SIG-M5 (cell line): ENCODE results near the gene DRAP1.
"Not testable (repeated sequence)": the region's sequence is repeated elsewhere in the genome, so short reads cannot be mapped to it uniquely, and the experiment has no call there.

Source experiments
- DNase-seq: peaks from one replicate; lab custom pipeline; 2025; lab: John Stamatoyannopoulos, UW

DRAP1 gene

DNA sequence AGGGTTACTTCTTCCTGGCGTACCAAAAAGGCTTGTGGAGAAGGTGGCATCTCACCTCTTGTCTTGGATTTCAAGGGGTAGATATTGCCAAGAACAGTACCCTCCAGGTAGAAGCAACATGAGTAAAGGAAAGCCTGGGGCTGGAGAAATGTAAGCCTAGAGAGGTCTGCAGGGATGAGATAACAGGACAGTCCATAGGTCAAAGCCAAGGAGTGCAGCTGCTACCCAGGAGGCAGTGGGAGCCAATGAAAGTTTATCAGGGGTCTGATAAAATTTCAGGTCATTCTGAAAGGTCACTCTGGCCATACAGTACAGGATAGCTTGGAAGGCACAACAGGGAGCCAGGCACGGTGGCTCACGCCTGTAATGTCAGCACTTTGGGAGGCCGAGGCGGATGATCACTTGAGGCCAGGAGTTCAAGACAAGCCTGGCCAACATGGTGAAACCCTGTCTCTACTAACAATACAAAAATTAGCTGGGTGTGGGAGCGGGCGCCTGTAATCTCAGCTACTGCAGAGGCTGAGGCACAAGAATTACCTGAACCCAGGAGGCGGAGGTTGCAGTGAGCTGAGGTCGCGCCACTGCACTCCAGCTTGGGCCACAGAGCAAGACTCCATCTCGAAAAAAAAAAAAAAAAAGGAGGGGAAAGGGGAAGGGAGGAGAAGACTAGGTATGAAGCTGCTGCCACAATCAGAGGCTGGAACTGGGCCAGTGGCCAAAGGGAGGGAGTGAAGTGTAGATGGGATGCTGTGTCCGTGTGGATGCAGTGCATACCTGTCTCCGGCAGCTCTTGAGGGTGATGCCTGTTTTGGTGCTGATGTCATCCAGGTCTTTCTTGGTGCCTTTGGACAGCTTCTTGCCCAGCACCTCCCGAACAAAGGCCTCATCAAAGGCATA lies 32.2 kb upstream of the DRAP1 start:
- DNase-seq = no peak

- DNase-seq = no peak
Observed at GRCh38 chr11:65887723-65888162, 31.5 kb upstream of the DRAP1 start.

DNA sequence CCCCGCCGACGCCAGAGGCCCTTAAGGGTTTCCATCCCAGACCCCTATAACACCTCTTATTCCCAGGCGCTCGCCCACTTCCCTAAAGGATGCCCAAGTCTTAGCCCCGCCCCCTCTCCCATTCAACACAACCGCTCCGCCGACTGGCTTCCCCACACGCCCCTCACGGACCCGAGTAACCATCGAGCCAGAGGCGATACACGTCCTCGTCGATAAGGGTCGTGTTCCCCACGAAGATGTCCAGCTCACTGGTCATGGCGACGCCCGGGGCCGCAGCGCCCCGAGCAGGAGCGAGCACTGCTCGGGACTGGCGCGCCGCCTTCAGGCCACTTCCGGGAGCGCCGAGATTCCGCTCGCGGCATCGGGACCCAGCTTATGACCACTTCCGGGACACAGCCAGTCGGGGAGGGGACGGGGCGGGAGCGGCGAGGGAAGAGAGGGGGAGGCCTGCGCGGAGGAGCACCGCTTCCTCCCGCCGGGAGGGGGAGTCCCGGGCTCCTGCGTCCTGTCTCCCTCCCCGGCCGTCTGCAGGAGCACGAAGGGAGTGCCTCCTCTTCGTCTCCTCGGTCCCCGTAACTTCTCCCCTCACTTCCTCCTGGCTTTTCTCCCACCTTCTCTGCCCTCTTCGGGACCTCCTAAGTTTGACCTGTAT lies 30.9 kb upstream of the DRAP1 start, which contains the start of gene FIBP:
Gene FIBP, minus strand, starts transcription at position 309 of the 652 bp plus-strand sequence. Its CDS starts 53 bp downstream, at position 256.
- DNase-seq = peak; percentile 71

DNA sequence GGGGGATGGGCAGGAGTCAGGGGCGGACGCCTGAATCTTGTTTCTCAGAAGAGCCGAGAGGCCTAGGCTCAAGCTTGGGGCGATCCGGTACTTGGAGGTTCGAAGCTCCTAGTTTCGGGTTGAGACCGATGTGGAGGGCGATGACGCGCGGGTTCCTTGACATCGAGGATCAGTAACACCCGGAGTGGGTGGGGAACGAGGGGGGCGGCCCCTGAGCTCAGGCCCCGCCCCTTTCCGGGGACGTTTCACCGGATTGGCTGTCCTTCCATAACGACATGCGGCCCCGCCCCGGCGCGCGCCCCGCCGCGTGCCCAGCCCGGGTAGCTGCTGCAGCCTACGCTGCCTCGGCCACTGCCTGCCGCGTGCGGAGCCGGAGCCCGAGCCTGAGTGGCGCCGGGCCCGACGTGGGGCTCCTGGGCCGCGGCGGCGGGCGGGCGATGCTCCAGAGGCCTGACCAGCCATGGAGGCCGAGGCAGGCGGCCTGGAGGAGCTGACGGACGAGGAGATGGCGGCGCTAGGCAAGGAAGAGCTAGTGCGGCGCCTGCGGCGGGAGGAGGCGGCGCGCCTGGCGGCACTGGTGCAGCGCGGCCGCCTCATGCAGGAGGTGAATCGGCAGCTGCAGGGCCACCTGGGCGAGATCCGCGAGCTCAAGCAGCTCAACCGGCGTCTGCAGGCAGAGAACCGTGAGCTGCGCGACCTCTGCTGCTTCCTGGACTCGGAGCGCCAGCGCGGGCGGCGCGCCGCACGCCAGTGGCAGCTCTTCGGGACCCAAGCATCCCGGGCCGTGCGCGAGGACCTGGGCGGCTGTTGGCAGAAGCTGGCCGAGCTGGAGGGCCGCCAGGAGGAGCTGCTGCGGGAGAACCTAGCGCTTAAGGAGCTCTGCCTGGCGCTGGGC lies 28.7 kb upstream of the DRAP1 start, which contains the start of gene CCDC85B:
Gene CCDC85B, plus strand, starts transcription at position 350 of the 895 bp plus-strand sequence. Its CDS starts 111 bp downstream, at position 461.
- peak; percentile 52 for DNase-seq

DNA sequence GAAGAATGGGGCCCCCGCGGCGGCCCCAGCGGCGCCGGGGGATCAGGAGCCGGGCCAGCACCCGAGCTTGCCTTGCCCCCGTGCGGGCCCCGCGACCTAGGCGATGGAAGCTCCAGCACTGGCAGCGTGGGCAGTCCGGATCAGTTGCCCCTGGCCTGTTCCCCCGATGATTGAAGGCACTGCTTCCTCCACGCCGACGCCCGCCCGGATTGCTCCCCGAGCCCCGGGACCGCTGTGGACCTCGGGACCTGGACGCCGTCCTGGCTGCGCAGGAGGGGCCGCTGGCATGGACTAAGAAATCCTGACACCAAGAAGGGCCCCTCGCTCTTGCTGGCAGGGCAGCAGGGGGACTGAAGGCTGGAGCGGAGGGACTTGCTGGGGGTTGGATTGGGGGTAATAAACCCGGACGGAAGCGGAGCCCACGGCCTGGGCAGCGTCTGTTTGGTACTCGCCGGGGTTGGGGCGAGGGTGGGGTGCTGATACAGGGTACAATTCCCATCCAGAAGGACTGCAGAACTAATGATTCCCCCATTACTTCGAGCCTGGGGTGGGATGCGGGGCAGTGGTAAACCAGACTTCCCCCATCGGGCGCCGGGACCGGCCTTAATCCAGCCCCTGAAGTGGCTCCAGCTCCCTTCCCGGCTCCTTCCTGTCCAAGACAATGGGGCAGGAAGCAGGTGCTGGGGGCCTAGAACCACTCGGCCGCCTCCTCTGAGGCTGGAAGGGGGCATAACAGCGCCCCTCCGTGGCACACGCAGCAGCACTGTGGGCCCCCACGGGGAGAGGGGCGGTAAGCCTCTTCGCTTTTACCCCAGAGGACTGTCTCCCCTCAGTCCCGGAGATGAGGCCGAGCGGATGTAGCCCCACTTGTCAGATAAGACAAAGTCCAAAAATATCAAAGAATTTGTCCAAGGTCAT lies 27.7 kb upstream of the DRAP1 start:
- DNase-seq = no peak

DNA sequence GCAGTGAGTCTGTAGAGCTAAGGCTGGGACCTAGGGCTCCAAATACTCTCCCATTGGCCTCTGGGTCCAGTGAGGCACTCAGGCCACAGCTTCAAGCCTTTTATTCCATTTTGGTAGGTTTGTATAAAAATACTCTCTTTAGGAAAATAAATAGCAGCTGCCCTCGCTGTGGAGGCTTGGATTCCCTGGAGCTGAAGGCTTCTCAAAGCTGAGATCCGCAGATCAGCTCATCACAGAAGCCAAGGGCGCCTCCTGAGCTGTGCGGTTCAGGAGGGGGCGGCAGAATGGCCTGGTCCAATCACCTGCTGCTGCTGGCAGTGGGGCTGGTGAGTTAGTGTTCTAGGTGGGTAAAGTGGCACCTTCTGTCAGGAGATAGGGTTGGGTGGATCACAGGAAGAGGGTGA lies 27.1 kb upstream of the DRAP1 start:
- not testable (repeated sequence) for DNase-seq

- DNase-seq = no peak
Observed at GRCh38 chr11:65892661-65893317, 26.4 kb upstream of the DRAP1 start.

GRCh38 chr11:65894034-65894591 lies 25.1 kb upstream of the DRAP1 start:
- no peak for DNase-seq

- DNase-seq = no peak
Observed at GRCh38 chr11:65895482-65895981, 23.7 kb upstream of the DRAP1 start.

GRCh38 chr11:65896034-65896999 lies 22.9 kb upstream of the DRAP1 start:
- DNase-seq = no peak

DNA sequence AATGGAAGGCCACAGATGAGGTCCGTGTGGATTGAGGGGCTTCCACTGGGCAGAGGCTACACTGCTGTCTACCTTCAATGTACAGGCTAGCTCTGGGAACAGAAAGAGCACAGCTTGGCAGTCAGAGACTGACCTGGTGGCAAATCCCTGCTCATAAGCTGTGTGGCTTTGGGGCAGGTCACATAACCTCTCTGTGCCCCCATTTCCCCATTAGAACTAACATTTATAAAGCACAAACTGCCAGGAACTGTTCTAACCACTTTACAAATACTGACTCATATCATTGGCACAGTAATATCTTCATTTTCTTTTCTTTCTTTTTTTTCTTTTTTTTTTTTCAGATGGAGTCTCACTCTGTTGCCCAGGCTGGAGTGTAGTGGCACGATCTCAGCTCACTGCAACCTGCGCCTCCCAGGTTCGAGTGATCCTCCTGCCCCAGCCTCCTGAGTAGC lies 22.2 kb upstream of the DRAP1 start:
- DNase-seq = no peak

DNA sequence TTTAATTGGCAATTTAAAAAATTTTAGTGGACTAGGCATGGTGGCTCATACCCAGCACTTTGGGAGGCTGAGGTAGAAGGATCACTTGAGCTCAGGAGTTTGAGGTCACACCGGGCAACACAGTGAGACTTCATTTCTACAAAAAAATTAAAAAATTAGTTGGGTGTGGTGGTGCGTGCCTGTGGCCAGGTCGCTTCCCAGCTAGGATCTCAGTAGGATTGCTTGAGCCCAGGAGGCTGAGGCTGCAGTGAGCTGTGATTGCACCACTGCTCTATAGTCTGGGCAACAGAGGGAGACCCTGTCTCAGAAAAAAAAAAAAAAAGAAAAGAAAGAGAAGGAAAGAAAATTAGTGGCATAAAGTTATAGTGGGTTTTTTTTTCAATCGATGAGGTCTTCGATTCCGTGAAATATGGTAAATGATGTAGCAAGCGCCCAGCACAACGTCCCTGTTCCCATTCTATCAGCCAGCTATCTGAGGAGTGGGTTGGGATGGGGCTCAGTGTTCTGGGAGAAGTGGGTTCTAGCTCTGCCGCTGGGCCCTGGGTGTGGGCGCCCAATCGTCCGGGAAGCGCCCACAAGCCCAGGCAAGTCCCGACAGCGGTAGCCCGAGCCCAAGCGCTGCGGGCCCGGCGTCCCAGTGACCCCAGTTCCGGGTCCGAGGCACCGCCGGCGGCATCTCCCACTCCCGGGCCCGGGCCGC lies 20.4 kb upstream of the DRAP1 start:
- no peak for DNase-seq

- DNase-seq = no peak
Observed at GRCh38 chr11:65899356-65900124, 19.7 kb upstream of the DRAP1 start.

DNA sequence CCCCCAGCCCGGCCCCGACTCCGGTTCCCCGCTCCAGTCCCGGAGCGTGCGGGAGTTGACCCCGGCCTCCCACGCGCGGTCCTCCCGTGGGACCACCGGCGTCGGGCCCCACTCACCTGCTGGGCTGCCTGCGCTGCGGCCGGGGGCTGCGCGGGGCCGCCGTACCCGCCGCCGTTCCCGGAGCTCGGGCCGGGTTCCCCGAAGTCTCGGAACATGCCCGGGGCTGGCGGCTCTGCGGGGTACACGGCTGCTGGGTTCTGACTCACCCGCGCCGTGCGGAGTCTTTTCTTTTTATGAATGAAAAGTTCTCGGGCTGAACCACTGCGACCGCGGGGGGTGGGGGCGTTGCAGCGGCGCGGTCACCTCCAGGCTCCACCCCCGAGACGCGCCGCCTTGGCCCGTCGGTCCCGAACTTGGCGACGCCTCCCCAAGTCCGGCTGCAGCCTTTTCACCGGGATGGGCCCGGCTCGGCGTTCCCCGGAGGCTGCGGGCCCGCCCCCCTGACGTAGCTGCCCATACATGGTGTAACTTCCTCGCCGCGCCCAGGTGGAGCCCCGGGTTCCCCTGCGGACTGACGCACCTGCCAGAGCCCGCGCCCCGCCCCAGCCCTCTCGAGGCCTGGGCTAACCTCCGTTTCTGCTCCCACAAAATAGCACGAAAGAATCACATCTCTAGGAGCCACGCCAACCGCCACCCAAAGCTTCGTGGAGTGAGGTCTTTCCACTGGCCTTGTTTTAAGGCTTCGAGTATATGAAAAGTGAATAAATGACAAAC lies 18.9 kb upstream of the DRAP1 start, which contains the start of gene FOSL1:
Gene FOSL1, minus strand, starts transcription at position 264 of the 774 bp plus-strand sequence. Its CDS starts 49 bp downstream, at position 215.
- no peak for DNase-seq

DNA sequence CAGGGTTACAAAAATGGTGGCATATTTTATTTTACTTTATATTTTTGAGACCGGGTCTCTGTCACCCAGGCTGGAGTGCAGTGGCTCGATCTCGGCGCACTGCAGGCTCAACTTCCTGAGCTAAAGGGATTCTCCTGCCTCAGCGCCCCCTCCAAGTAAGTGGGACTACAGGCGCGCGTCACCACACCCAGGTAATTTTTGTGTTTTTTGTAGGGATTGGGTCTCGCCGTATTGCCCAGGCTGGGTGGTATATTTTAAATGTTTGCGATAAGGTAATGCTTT lies 18.4 kb upstream of the DRAP1 start:
- DNase-seq = no peak

DNA sequence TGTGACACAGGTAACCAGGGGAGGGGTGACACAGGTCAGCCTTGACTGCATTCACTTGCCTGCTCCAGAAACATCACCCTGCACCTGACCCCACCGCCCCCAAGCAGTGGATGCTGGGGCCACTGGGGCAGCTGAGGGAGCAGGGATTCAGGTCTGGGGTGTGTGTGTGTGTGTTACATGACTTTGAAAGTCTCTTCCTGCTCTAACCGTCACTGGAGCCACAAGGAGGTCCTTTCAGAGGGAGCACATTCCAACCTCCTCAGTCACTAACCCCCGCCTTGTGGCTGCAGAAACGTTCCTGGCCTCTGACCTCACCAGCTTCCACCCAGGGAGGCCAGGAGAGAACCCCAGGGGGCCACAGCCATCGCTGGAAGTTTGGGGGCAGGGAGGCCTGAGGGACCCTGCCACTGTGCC lies 16.2 kb upstream of the DRAP1 start:
- no peak for DNase-seq
